SK-N-MC (cell line): ENCODE results near the gene FBXL22.
"Not testable (repeated sequence)": the region's sequence is repeated elsewhere in the genome, so short reads cannot be mapped to it uniquely, and the experiment has no call there.

Experiments used
- DNase-seq: peaks from one replicate; pipeline ENCODE4 v3.0.0-alpha.2; 2011; ENCODE audit warnings: low read depth, low spot score
- H3K27ac ChIP-seq: fragments of 200-600 bp; sonication (generic); 2 replicates; pipeline ENCODE4 v1.5.1; 2016; ENCODE audit warnings: mixed run types
- H3K36me3 ChIP-seq: fragments of 200-600 bp; sonication (generic); 2 replicates; pipeline ENCODE4 v1.6.1; 2017; ENCODE audit warnings: antibody characterized with exemption, low read length, mixed read lengths; ENCODE audit not compliant: insufficient read depth
- H3K4me3 ChIP-seq: fragments of 200-600 bp; sonication (generic); 2 replicates; pipeline ENCODE4 v1.5.1; 2016
- H3K9ac ChIP-seq: fragments of 200-600 bp; sonication (generic); 2 replicates; pipeline ENCODE4 v1.8.0; 2017; ENCODE audit warnings: mixed run types, mixed read lengths; ENCODE audit not compliant: insufficient read length
- H3K9me3 ChIP-seq: fragments of 200-600 bp; sonication (generic); 2 replicates; pipeline ENCODE4 v1.6.1; 2017; ENCODE audit warnings: low read depth, mild to moderate bottlenecking, antibody characterized with exemption, low read length, moderate library complexity, mixed read lengths
- EZH2 ChIP-seq: fragments of 200-600 bp; sonication (generic); IDR thresholded peaks from one replicate; pipeline ENCODE4 v1.6.1; 2017; ENCODE audit warnings: antibody characterized with exemption
- FOXP2 ChIP-seq: optimal IDR thresholded peaks from 2 replicates; pipeline ENCODE3; 2011; ENCODE audit warnings: mild to moderate bottlenecking, moderate library complexity; ENCODE audit not compliant: insufficient read depth; ENCODE audit errors: extremely low read length, control extremely low read depth
- POLR2AphosphoS5 ChIP-seq: IDR thresholded peaks from 2 replicates; pipeline ENCODE4 v1.6.1; 2012; ENCODE audit warnings: mild to moderate bottlenecking, low read depth, low read length, borderline replicate concordance

The FBXL22 gene

DNA sequence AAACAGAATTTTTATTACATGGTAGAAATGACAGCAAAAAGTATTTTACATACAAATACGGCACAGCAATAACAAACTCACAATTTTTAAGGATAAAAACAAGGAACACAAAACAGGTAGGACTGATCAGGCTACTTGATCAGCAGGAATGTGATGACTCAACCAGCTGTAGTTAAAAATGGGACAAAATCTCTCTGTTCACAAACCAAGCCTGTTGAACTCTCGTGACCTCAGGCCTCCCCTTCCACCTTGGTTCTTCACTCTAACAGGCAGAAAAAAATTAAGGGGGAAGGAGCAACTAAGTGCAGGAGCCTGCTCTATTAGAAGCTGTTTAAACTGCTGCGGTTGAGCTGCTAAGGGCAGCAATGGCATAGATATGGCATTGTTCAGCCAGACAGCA is 18.7 kb downstream of the FBXL22 start:
- no peak overlapping the region for H3K9ac ChIP-seq
- DNase-seq = no peak

DNA sequence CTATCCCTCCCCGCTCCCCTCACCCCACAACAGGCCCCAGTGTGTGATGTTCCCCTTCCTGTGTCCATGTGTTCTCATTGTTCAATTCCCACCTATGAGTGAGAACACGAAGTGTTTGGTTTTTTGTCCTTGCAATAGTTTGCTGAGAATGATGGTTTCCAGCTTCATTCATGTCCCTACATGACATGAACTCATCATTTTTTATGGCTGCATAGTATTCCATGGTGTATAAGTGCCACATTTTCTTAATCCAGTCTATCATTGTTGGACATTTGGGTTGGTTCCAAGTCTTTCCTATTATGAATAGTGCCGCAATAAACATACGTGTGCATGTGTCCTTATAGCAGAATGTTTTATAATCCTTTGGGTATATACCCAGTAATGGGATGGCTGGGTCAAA is 20.0 kb downstream of the FBXL22 start:
- H3K9me3 ChIP-seq, H3K27ac ChIP-seq, H3K4me3 ChIP-seq, DNase-seq, H3K9ac ChIP-seq: not testable (repeated sequence)
- peaks cover 25% of the 10 kb centered on the region for H3K36me3 ChIP-seq

More for the DNA sequence above, 18.7 kb downstream of the FBXL22 start:
- no peak overlapping the region for H3K4me3 ChIP-seq
- H3K9me3 ChIP-seq = no peaks in the 10 kb centered on the region
- TF ChIP-seq FOXP2 = no peak
- TF ChIP-seq EZH2 = no peak
- TF ChIP-seq POLR2AphosphoS5 = no peak
- H3K27ac ChIP-seq = no peak overlapping the region
- peaks cover 18% of the 10 kb centered on the region for H3K36me3 ChIP-seq

DNA sequence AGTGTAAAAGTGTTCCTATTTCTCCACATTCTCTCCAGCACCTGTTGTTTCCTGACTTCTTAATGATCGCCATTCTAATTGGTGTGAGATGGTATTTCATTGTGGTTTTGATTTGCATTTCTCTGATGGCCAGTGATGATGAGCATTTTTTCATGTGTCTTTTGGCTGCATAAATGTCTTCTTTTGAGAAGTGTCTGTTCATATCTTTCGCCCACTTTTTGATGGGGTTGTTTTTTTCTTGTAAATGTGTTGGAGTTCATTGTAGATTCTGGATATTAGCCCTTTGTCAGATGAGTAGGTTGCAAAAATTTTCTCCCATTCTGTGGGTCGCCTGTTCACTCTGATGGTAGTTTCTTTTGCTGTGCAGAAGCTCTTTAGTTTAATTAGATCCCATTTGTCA is 20.4 kb downstream of the FBXL22 start:
- not testable (repeated sequence) for H3K9me3 ChIP-seq, H3K27ac ChIP-seq, DNase-seq, H3K4me3 ChIP-seq, H3K9ac ChIP-seq
- peaks cover 27% of the 10 kb centered on the region for H3K36me3 ChIP-seq

DNA sequence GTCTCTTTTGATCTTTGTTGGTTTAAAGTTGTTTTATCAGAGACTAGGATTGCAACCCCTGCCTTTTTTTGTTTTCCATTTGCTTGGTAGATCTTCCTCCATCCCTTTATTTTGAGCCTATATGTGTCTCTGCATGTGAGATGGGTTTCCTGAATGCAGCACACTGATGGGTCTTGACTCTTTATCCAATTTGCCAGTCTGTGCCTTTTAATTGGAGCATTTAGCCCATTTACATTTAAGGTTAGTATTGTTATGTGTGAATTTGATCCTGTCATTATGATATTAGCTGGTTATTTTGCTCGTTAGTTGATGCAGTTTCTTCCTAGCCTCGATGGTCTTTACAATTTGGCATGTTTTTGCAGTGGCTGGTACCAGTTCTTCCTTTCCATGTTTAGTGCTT is 23.6 kb downstream of the FBXL22 start:
- H3K27ac ChIP-seq, H3K9me3 ChIP-seq, DNase-seq, H3K4me3 ChIP-seq, H3K9ac ChIP-seq: not testable (repeated sequence)
- peaks cover 31% of the 10 kb centered on the region for H3K36me3 ChIP-seq

DNA sequence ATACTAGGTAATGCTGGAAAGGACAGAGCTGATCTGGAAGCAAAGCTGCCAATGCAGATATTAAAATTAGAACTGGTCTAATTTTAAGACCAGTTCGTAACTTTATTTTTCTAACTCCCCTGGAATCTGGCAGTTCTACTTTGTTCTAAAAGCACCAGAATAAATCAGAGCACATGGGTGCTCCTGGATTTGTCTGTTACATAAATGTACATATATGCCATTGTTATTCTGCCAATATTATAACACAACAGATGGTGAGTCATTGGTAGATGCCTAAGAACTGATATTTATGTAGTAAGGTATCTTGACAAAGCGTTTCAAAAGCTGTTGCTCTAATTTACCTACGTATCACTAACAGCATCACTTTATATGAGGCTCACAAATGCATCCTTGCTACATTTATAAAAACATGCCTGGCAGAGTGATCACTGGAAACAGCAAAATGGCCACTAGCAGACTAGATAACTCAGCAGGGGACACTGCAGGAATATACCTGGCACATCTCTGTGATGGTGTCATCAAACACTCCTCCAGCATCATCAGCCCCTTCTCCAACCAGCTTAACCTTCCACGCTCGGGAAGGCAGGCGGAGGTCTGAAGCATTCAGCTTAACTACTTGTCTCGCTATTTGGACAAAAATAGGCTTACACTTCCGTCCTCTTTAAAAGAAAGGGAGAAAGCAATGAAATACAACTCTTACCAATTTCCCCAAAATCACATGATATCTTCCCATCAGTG is 26.2 kb downstream of the FBXL22 start:
- no peak overlapping the region for H3K9ac ChIP-seq

DNA sequence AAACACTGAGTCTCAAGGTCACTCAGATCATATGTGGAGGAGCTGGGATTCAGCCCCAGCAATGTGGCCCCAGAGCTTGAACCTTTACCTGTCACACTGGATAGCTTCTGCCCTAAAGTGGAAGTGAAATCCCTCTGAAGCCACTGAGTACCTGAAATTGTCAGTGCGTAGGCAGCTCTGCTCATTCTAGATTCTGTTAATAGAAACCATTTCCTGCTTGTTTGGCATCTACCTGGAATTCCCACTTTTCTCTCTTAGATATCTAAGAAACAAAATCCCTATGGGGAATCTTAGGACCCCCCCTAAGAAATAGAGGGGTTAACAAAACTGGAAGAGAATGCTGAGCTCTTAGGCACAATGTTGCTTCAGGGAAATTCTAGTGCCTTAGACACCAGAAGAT is 29.8 kb downstream of the FBXL22 start:
- no peak for TF ChIP-seq EZH2
- TF ChIP-seq FOXP2 = no peak
- no peak for TF ChIP-seq POLR2AphosphoS5
- Histone ChIP-seq H3K4me3 (no peak overlapping the region), H3K9me3 (no peaks in the 10 kb centered on the region), H3K27ac (no peak overlapping the region), H3K36me3 (peaks cover 47% of the 10 kb centered on the region), H3K9ac (no peak overlapping the region)
- DNase-seq = no peak

More for the DNA sequence above, 26.2 kb downstream of the FBXL22 start:
- Histone ChIP-seq H3K27ac (no peak overlapping the region), H3K9me3 (no peaks in the 10 kb centered on the region), H3K36me3 (peaks cover 45% of the 10 kb centered on the region), H3K4me3 (no peak overlapping the region)
- no peak for DNase-seq
- TF ChIP-seq POLR2AphosphoS5 (no peak), EZH2 (no peak), FOXP2 (no peak)

DNA sequence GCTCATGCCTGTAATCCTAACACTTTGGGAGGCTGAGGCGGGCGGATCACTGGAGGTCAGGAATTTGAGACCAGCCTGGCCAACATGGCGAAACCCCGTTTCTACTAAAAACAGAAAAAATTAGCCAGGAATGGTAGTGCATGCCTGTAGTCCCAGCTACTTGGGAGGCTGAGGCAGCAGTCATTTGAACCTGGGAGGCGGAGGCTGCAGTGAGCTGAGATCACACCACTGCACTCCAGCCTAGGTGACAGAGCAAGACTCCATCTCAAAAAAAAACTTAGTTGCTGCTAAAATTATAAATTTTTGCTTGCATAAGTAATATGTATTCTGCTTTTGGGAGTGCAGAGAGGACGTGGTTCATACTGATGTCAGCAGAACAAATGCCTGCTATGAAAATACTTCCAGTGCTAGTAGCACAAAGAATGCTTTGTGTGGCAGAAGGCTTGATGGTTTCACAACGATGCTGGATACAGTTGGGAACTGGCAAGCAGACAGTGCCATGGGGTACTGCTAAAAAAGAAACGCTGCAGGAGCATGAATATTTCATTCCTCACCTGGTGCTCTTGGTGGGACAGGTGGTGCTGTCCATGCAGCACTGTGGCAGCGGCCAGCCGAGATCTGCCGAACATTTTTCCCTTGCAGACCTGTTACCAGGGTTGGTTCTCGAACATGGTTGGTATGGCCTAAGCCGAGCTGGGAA is 31.1 kb downstream of the FBXL22 start:
- Histone ChIP-seq H3K9ac (no peak overlapping the region), H3K4me3 (no peak overlapping the region), H3K9me3 (no peaks in the 10 kb centered on the region), H3K27ac (no peak overlapping the region), H3K36me3 (peaks cover 43% of the 10 kb centered on the region)
- TF ChIP-seq EZH2 (no peak), FOXP2 (no peak), POLR2AphosphoS5 (no peak)
- no peak for DNase-seq

DNA sequence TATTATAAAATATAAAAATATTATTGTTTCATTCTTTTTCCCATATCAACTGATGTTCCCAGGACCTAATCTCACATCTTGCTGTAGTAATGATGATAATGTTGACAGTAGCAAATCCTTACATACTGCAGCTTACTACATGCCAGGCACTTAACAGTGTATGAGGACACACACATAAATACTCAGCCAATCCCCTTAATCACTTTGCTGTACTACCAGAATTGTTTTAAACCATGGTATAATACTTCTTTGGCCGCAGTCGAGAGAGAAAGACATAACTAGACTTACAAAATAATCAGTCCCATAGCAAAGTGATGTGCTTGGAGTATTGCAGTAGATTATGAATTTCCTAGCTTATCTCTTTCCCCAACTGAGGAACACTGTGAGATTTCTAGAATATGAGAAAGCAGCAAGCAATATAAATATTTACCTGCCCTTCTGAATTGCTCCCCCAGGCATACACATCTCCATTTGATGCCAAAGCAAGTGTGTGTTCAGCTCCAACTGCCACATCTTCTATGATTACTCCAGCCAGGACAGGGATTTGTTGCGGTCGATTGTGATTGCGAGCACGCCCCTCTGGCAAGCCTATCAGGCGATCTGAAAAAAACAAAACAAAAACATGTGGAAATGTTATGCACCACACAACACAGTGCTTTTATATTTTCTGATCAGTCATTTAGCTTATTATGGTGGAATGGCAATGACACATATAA is 33.0 kb downstream of the FBXL22 start:
- TF ChIP-seq FOXP2 = no peak
- TF ChIP-seq POLR2AphosphoS5 = no peak
- TF ChIP-seq EZH2 = no peak
- no peak for DNase-seq
- Histone ChIP-seq H3K9ac (no peak overlapping the region), H3K4me3 (no peak overlapping the region), H3K27ac (no peak overlapping the region), H3K9me3 (no peaks in the 10 kb centered on the region), H3K36me3 (peaks cover 51% of the 10 kb centered on the region)

DNA sequence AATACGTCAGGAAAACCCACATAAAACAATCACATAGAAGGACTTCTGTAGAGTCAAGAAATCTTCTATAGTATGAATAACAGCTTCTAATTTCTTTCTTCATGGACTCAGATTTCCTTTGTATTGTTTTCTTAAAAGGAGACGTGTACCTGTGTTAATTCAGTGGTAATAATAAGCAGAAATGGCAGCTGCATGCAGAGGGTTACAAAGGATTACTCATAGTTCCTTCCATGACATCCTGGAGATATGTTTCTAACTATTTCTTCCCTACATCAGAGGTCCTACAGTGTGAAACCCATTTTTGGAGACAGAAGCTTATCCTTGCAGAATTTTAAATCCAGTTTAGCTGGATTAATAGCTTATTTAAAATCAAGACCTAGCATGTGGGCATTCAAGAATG is 36.1 kb downstream of the FBXL22 start:
- TF ChIP-seq EZH2 (no peak), POLR2AphosphoS5 (no peak), FOXP2 (no peak)
- Histone ChIP-seq H3K9ac (no peak overlapping the region), H3K27ac (no peak overlapping the region), H3K4me3 (no peak overlapping the region), H3K36me3 (peaks cover 47% of the 10 kb centered on the region), H3K9me3 (no peaks in the 10 kb centered on the region)
- DNase-seq = no peak
